ENCODE results near the gene ALB.

- TF ChIP-seq POLR2A (IDR thresholded peaks at IDR 0.05) (no peak), CTCF (IDR thresholded peaks at IDR 0.05) (no peak)
Observed at GRCh38 chr4:73410916-73411730, 7.0 kb downstream of the ALB start.
